DND-41 (cell line): ENCODE measurements around the gene RAB28.

Source experiments
- ATAC-seq: fragments of 200-7000 bp; cut with Tn5 transposase; 3 replicates; pipeline ENCODE4 v1.9.1; 2021; ENCODE audit warnings: low read depth; ENCODE audit not compliant: insufficient read depth
- DNase-seq: peaks from one replicate; pipeline ENCODE4 v3.0.0-alpha.2; 2020
- H2AFZ ChIP-seq: 2 replicates; pipeline ENCODE4 v1.6.0; 2012; ENCODE audit warnings: low read depth, low read length
- H3K27ac ChIP-seq: 2 replicates; pipeline ENCODE4 v1.5.1; 2012; ENCODE audit warnings: low read length, inconsistent platforms
- H3K27me3 ChIP-seq: fragments of 200-600 bp; sonication (generic); 2 replicates; pipeline ENCODE4 v1.6.0; 2012; ENCODE audit warnings: low read length, mild to moderate bottlenecking, inconsistent platforms; ENCODE audit not compliant: insufficient read depth, poor library complexity
- H3K36me3 ChIP-seq: 2 replicates; pipeline ENCODE4 v1.5.1; 2012; ENCODE audit warnings: low read length, inconsistent platforms; ENCODE audit not compliant: insufficient read depth
- H3K4me1 ChIP-seq: 2 replicates; pipeline ENCODE4 v1.5.1; 2012; ENCODE audit warnings: mild to moderate bottlenecking, low read length; ENCODE audit not compliant: insufficient read depth
- H3K4me2 ChIP-seq: 2 replicates; pipeline ENCODE4 v1.6.0; 2012; ENCODE audit warnings: mild to moderate bottlenecking, moderate library complexity, low read length, inconsistent platforms; ENCODE audit not compliant: insufficient read depth
- H3K4me3 ChIP-seq, 2 experiments: fragments of 200-600 bp in 1 of 2; shearing (Covaris generic) in 1 of 2; 2 replicates each; pipeline ENCODE4 v1.5.1; 2012 to 2016; ENCODE audit warnings: inconsistent platforms in 2 of 2, low read length in 2 of 2, mild to moderate bottlenecking in 2 of 2, low read depth in 1 of 2, moderate library complexity in 1 of 2
- H3K79me2 ChIP-seq: 2 replicates; pipeline ENCODE4 v1.6.0; 2012; ENCODE audit warnings: low read length, inconsistent platforms; ENCODE audit not compliant: insufficient read depth
- H3K9ac ChIP-seq: 2 replicates; pipeline ENCODE4 v1.6.0; 2012; ENCODE audit warnings: low read depth, mild to moderate bottlenecking, inconsistent platforms, low read length, moderate library complexity
- H3K9me3 ChIP-seq: 2 replicates; pipeline ENCODE4 v1.5.1; 2012; ENCODE audit warnings: low read length, moderate library complexity, mild to moderate bottlenecking, inconsistent platforms; ENCODE audit not compliant: insufficient read depth, severe bottlenecking
- H4K20me1 ChIP-seq: 2 replicates; pipeline ENCODE4 v1.6.0; 2012; ENCODE audit warnings: low read length; ENCODE audit not compliant: insufficient read depth
- EZH2 ChIP-seq: IDR thresholded peaks from 3 replicates; pipeline ENCODE4 v1.6.1; 2012; ENCODE audit warnings: borderline replicate concordance, low read depth, mild to moderate bottlenecking, moderate library complexity, low read length, inconsistent platforms; ENCODE audit not compliant: severe bottlenecking
- TF ChIP-seq, protein P1 (sequence below): IDR thresholded peaks from 2 replicates; pipeline ENCODE4 v1.5.1; 2012; ENCODE audit warnings: borderline replicate concordance, low read length, moderate library complexity, mild to moderate bottlenecking; ENCODE audit not compliant: poor library complexity, severe bottlenecking; ENCODE audit errors: extremely low read depth

Gene RAB28

DNA sequence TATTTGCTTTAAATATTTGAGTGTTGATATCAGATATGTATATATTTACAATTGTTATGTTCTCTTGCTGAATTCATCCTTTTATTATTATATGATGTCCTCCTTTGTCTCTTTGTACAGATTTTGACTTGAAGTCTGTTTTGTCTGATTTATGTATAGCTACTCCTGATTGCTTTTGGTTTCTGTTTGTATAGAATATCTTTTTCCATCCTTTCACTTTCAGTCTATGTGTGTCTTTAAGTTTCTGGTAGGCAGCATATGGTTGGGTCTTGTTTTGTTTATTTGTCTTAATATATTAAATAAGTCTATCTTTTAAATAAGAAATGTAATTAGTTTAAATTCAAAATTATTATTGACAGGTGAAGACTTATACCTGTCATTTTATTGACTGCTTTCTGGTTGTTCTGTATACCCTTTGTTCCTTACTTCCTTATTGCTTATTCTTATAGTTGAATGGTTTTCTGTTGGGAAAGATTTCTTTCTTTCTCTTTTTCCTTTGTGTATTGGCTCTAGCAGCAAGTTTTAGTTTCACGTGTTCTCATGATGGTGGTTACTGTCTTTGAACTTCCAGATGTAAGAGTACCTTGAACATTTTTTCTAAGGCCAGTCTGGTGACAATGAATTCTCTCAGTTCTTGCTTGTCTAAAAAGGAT lies 31.1 kb downstream of the RAB28 start:
- Histone ChIP-seq H3K4me3 (no peak overlapping the region), H3K36me3 (peaks cover 23% of the 10 kb centered on the region), H2AFZ (no peak overlapping the region), H3K9ac (no peak overlapping the region), H3K4me1 (no peaks in the 10 kb centered on the region), H3K79me2 (no peaks in the 10 kb centered on the region), H3K27me3 (no peaks in the 10 kb centered on the region), H4K20me1 (no peaks in the 10 kb centered on the region), H3K9me3 (no peaks in the 10 kb centered on the region), H3K27ac (no peak overlapping the region), H3K4me2 (no peak overlapping the region)
- no peak for DNase-seq
- peak; percentile 86 for ATAC-seq
- TF ChIP-seq EZH2 = no peak
- TF ChIP-seq, protein P1, sequence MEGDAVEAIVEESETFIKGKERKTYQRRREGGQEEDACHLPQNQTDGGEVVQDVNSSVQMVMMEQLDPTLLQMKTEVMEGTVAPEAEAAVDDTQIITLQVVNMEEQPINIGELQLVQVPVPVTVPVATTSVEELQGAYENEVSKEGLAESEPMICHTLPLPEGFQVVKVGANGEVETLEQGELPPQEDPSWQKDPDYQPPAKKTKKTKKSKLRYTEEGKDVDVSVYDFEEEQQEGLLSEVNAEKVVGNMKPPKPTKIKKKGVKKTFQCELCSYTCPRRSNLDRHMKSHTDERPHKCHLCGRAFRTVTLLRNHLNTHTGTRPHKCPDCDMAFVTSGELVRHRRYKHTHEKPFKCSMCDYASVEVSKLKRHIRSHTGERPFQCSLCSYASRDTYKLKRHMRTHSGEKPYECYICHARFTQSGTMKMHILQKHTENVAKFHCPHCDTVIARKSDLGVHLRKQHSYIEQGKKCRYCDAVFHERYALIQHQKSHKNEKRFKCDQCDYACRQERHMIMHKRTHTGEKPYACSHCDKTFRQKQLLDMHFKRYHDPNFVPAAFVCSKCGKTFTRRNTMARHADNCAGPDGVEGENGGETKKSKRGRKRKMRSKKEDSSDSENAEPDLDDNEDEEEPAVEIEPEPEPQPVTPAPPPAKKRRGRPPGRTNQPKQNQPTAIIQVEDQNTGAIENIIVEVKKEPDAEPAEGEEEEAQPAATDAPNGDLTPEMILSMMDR = no peak

DNA sequence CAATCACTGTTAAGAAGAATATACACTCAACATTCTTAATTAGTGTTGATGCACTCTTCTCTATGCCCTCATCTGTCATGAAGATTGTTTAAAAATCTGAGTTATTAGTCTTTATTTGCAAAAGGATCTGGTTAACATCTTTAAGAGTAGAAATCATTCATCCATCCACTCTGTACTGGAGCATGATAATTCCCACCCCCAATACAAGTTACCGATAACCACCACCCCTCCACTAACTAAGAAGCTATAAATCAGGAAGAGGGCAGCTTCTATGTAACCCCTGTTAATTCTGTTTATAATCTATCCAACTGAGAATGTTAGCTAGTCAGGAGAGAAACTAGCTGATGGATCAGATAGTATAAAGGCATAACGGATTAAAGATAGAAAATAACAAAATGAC lies 34.5 kb downstream of the RAB28 start:
- no peak overlapping the region for H3K27ac ChIP-seq
- H3K36me3 ChIP-seq = peaks cover 18% of the 10 kb centered on the region
- no peaks in the 10 kb centered on the region for H3K4me1 ChIP-seq
- H3K4me3 ChIP-seq = no peak overlapping the region
- H3K9me3 ChIP-seq = no peaks in the 10 kb centered on the region
- TF ChIP-seq, protein P1 = no peak
- no peak for TF ChIP-seq EZH2
- ATAC-seq = no peak
- no peaks in the 10 kb centered on the region for H3K79me2 ChIP-seq
- H2AFZ ChIP-seq = no peak overlapping the region
- no peak overlapping the region for H3K9ac ChIP-seq
- H3K4me2 ChIP-seq = no peak overlapping the region
- no peak for DNase-seq
- no peaks in the 10 kb centered on the region for H4K20me1 ChIP-seq
- no peaks in the 10 kb centered on the region for H3K27me3 ChIP-seq

DNA sequence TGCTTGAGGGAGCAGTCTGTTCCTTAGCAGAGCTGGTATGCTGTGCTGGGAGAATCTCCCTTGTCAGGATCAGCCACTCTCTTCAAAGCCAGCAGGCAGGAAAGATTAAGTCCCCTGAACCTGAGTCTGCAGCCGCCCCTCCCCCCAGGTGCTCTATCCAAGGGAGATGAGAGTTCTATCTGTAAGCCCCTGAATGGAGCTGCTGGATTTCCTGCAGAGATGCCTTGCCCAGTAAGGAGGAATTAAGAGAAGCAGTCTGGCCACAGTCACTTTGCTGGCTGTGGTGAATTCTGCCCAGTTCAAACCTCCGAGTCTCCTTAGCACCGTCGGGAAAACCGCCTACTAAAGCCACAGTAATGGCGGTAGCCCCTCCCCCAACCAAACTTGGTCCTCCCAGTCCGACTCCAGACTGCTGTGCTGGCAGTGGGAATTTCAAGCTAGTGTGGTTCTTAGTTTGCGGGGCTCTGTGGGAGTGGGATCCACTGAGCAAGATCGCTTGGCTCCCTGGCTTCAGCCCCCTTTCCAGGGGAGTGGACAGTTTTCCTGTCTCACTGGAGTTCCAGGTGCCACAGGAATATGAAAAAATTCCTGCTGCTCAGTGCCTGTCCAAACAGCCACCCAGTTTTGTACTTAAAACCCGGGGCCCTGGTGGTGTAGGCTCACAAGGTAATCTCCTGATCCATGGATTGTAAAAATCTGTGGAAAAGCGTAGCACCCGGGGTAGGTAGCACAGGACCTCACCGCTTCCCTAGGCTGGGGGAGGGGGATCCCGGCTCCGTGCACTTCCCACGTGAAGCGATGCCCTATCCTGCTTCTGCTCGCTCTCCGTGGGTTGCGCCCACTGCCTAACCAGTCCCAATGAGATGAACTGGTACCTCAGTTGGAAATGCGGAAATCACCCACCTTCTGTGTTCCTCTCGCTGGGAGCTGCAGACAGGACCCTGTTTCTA lies 38.0 kb downstream of the RAB28 start:
- H3K4me1 ChIP-seq = no peaks in the 10 kb centered on the region
- no peak overlapping the region for H3K27ac ChIP-seq

More for the DNA sequence above, 38.0 kb downstream of the RAB28 start:
- no peak for DNase-seq
- no peaks in the 10 kb centered on the region for H4K20me1 ChIP-seq
- no peak overlapping the region for H3K4me2 ChIP-seq
- H3K27me3 ChIP-seq = no peaks in the 10 kb centered on the region
- H3K9me3 ChIP-seq = no peaks in the 10 kb centered on the region
- H3K36me3 ChIP-seq = peaks cover 13% of the 10 kb centered on the region
- no peak overlapping the region for H3K4me3 ChIP-seq
- TF ChIP-seq, protein P1 = no peak
- no peak for TF ChIP-seq EZH2
- ATAC-seq = no peak
- H3K79me2 ChIP-seq = no peaks in the 10 kb centered on the region
- no peak overlapping the region for H2AFZ ChIP-seq
- H3K9ac ChIP-seq = no peak overlapping the region
